ENCODE data around the gene DNAJC15.

Gene DNAJC15

GRCh38 chr13:43129511-43130110 is 106.2 kb downstream of the DNAJC15 start:
- FAIRE-seq = no peak

DNA sequence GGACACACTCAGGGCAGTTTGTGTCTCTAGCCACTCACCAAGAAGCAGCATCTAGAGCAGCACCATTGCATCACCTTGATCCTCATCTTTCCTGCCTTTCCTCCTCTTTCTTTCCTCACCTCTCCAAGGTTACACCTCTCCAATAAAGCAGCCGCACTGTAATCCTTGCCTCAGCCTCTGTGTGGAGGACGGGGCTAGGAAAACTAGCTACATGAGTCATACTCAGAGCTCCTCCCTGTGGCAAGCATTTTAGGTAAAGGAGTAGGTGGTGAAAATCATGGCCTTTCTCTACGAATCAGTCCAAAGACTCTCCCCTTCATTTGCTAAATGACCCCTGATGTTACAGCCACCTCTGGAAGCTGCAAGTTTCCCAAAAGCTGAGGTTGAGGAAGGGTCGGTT is 108.9 kb downstream of the DNAJC15 start:
- peak; percentile 97 for FAIRE-seq

GRCh38 chr13:43132911-43133310 is 109.5 kb downstream of the DNAJC15 start:
- no peak for FAIRE-seq

DNA sequence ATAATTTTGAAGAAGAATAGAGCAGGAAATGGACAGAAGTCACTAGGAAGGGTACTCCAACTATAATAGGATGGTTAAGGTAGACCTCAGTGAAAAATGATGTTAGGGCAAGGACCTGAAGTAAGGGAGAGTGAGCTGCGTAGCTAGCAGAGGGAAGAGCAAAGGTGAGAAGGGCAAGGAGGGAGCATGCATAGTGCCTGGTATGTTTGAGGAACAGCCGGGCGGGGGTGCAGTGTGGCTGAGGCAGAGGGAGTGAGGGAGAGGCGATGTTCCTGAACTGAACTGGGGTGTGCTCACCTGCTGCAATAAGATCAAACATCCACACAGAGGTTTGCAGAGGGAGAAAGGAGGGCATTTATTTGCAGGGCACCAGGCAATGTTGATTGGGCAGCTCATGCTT is 110.4 kb downstream of the DNAJC15 start:
- FAIRE-seq = no peak

DNA sequence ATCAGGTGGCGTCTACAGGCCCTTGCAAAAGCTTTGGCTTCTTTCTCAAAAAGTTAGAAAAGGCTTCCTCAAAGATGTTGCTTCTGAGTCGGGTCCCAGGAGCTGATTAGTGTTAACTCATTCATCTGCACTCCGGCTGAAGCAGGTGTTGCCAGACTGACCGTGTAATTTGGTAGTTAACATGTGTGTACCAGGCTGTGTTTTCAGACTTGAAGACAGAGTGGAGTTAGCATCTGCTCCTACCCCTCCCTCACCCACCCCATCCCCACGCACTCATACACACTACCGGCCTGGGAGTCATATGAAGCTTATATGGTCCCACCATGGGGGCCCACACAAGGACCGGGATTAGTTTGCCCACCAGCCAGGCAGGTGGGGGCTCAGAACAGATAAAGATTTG is 111.5 kb downstream of the DNAJC15 start:
- FAIRE-seq = no peak

DNA sequence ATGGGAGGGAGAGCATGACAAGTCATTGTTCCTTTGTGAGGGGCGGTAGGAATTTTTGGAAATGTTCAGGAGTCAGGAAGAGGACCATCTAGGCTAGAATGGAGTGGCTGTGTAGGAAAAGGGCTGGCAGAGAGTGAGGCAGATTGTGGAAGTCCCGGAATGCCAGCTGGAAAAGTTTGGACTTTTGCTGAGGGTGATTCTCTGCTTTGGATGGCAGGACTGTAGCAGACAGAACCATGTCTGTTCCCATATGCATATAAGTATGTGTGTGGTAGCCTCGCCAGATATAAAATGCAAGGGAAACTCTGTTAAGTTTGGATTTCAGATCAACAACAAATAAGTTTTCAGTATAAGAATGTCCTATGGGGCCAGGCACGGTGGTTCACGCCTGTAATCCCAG is 112.1 kb downstream of the DNAJC15 start:
- no peak for FAIRE-seq

DNA sequence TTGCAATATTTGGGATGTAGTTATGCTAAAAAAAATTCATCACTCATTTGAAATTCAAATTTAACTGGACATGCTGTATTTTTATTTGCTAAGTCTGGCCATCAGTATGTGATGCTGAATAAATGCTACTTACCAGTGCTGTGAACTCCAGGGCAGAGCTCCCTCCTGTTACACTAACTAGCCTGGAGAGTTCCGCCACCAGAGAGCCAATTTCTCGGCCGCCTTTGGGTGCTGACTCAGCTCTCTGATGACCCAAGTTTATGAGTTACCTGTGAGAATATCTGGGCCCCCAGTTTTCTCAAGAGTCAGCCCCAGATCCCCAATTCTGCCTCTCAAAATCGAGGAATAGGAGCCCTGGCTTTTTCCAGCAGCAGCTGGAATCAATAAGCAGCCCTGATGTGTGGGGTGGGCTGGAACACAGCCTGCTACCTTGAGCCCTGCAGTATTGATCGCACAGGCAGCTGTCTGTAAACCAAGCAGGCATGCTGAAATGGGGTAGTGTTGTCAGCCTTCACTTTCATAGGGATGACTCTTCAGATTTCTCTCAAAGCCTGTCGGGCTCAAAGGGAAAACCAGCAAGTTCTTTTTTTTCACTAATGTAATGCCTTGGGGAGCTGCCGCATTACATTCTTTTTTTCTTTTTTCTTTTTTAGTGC is 113.7 kb downstream of the DNAJC15 start:
- no peak for FAIRE-seq

DNA sequence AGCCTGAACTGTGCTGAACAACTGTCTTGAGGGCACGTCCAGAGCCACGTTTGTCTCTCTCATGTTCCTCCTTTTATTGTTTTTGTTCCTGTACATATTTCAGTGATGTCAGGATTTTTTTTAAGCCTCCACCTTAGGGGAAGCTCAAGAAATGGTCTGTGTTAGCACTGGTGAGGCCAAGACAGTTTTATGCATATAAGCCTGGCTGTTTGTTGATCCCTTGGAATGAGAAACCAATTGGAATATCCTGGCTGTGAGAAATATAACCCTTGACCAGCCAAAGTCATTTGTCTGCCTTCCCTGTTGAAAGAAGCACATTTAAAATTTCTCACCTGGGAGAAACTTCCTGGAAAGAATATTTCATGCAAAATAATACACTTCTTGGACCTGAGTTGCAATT is 115.8 kb downstream of the DNAJC15 start:
- no peak for FAIRE-seq

DNA sequence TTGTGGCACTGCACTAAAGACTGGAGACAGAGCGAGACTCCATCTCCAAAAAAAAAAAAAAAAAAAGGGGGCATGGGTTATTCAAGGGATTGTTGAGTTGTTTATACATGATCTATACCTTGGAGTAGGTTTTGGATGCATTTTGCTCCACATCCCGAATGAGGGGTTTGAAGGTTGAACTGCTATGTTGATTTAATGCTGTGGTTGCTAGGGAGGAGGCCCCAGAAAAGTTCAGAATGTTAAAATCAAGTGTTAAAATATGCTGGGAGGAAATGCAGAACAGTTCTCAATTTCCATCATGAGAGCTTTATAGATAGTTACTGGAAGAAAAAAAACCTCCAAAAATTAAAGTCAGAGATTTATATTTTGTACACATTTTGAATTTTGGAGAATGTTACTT is 116.5 kb downstream of the DNAJC15 start:
- FAIRE-seq = no peak

DNA sequence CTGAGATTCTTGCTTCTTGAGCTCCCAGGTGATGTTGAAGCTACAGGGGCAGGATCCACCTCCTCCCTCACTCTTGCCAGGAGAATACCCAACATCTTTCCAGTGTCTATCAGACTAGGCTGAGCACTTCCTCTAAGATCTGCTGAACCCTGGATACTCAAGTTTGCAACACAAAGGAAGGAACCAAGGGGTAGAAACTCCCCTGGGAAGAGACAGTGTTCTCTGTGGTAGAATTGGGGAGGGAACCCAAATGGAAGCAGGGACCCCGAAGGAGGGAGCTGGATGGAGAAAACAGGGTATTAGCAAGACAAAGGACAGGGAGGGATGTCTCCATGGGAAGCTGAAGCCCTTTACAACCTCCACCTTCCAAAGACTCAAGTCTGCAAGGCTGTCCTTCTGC is 117.6 kb downstream of the DNAJC15 start:
- no peak for FAIRE-seq

DNA sequence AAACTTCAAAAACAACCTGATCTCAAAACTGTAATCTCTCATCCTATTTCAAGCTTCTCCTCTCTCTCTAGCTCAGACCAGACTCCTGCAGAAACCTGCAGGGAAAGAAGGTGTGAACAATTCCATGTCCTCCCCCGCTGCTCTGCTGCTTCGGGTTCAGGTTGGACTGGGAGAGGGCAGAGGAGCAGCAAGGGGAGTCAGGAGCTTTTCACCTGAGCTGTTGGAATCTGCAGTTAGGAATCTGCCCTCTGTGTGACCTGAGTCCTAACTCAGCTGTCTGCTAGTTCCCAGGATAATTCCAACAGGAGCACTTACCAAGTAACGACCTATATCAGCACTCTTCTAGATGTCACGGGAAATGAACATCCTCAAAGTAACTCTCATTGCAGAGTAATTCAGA is 118.3 kb downstream of the DNAJC15 start:
- no peak for FAIRE-seq

DNA sequence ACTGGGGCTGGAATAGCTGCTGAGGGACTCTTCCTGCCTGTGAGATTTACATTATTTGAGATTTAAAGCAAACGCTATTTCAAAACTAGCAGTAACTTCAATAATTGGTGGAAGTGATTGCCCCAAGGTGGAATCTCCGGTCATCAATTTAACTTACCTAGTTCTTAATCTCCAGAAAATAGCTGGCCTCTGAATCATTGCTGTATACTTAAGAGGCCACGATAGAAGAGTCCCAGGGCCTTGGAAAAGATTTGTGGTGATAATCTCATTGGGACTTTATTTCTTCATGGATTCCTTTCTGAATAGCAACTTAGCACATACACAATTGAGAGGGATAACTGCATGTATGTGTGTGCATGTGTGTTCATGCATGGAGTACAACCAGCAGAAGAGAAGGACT is 120.2 kb downstream of the DNAJC15 start:
- no peak for FAIRE-seq

DNA sequence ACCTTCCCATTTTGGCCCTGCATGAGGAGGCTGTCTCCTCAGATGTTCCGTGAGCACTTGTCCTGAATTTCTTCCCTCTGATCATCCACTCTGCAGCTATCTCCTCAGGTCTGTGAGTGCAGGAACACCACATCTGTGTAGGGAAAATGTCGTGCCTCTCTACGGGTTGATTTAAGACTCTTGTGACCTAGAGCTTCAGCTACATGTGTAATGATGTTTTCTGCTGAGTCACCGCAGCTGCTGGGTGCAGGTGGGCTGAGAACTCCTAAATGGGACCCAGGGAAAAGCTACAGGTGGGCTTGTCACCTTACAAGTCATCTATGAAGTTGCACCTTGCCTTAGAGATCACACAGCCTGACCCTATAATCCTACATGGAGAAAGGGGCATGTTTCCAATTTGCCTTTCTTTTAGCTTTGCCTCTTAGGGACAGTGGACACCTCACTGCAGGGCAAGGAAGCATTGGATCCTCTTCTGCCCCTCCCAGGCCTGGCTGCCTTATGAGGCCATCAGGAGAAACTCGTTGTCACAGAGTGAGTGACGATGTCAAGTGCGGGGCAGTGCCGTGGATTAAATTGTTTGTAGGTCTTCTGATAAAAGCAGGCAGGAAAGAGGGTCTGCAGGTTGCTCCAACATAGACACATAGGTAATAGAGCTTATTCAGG is 122.3 kb downstream of the DNAJC15 start:
- FAIRE-seq = no peak

- no peak for FAIRE-seq
These were observed 123.0 kb downstream of the DNAJC15 start for GRCh38 chr13:43146400-43146799.

GRCh38 chr13:43150369-43151207 is 127.2 kb downstream of the DNAJC15 start:
- no peak for FAIRE-seq

DNA sequence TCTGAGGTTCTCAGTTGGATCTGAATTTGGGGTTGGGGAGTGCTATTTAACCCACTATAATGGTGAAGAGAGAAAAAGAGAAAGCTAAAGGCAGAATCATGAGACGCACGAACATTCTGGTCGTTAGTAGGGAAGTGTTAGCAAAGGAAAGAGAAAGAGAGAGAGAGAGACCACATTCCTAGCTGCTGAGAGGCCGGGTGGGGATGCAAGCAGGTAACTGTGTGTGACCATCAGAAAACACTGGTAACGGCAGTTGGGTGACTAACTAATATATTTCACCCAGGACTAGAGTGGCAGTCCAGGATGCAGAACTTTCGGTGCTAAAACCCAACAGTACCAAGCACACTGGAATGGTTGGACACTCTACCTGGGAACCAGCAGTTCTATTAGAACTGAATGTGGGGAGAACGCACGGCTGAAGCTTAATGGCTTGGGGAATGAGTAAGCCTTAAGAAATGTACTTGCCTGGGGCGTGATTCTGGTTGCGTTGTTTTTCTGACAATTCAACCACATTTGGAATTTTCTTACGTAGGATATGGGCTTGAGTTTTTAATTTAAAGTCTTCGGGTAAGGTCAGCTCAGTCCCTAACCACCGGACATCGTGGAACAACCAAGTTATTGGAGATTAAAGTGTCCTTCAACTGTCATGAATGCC is 130.2 kb downstream of the DNAJC15 start:
- FAIRE-seq = no peak

DNA sequence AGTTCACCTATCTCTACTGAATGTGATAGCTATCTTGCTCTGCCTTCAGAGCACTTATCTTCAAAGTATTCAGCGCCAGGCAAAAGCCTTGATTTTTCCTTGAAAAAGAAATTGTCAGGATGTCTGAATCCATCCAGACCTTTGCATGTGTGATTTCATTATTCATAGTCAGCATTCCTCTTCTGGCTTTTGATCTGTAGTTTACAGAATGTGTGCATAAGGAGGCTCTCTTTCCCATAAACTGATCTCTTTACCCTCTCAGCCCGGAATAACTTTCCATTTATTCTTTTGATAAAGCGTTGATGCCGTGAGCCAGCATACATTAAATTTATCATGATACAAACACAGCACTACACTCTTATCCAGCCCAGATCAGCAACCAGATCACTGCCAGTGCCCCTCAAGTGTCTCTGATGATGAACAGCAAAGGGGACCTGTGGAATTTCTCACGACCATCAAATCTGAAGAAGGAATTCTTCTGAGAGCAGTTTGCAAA is 130.8 kb downstream of the DNAJC15 start:
- no peak for FAIRE-seq

DNA sequence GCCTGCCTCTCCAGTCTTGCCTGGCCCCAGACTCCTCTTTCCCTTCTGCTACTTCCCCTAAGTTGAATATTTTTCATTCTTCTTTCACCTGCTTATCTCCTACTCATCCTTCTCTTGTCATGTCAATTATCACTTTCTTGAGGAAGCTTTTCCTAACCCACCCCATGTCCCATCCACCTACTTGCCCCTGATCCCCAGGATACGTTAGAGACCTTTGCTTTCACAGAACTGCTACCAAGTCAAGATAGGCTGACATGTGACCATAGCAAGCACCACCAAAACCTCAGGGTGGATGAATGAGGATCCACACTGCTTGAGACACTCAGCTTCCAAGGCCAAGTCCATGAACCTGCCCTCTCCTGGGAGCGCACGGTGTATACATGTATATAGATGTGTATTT is 131.5 kb downstream of the DNAJC15 start:
- FAIRE-seq = no peak

- FAIRE-seq = no peak
These were observed 133.5 kb downstream of the DNAJC15 start for GRCh38 chr13:43156916-43157315.

DNA sequence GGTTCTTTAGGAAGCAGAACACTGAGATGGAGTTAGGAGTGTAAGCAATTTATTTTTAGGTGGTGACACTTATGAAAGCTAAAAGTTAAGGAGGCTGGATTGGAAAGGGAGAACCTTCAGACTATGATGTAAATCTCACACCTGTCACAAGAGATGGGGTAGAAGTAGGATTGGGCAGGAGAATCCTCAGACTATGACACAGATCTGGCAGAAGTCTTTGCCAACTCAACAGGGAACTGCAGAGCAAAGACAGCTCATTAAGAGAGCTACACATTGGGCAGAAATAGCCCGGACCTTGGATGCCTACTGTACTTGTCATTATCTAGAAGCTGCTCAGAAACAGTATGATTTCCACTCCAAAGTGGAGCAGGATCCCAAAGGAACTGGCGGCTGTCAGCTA is 134.4 kb downstream of the DNAJC15 start:
- FAIRE-seq = no peak

DNA sequence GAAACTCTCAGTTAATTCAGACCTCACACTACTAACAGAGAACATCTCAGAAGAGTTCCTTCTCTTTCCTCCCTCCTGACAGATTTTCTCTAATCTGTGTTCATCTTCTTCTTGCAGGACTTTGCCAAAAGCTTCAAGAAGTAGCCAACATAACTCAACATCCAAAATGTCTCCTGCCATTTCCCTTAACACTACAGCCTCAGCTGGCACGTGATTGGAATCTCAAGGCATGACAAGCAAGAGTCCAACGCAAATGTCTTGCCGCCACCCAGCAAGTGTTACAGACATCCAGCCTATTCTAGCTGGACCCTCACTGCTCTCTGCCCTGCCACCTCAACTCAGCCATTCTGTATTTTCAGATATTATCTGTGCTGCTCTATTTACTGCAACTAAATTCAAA is 135.1 kb downstream of the DNAJC15 start:
- FAIRE-seq = no peak

DNA sequence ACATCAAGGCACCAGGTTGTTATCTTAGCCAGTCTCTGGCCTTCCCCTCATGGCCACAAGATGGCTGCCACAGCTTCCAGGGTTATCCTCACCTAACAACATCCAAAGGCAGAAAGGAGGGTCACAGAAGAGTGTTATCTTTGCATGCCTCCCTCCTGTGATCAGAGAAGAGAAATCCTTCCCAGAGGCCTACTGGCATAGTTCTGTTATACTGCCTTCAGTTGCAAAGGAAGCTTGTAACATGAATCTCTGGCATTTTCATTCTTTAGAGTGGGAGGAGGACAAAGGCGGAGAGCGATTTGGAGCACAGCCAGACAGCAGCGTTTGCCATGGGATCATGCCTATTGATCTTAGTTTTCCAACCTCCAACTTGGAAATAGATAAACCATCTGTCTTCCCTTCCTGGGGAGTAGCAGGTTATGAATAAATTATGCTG is 135.7 kb downstream of the DNAJC15 start:
- FAIRE-seq = no peak

Data from islet of Langerhans (tissue), 1 donor.